Pons (tissue), 1 donor: ENCODE data around the gene PAQR9.

ENCODE experiments used
- DNase-seq: peaks from one replicate; pipeline ENCODE4 v3.0.0-alpha.2; 2016; ENCODE audit warnings: low spot score

PAQR9 gene

DNA sequence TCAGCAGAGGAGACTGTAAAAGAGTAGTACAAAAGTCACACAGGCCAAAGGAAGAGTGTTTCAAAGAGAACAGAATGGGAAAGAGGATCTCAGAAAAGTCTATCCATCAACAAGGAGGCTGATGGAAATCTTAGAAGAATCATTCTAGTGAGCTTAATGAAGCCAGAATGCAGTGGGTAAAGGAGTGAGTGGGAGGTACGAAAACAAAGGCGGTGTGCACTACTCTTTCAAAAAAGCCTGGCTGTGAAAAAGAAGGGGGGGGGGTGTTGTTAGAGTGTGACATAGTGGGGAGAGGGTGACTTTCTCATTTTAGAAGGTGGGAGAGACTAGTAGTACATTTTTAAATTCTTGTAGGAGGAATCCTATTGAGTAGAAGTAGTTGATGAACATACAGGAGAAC lies 11.7 kb downstream of the PAQR9 start:
- no peak for DNase-seq

DNA sequence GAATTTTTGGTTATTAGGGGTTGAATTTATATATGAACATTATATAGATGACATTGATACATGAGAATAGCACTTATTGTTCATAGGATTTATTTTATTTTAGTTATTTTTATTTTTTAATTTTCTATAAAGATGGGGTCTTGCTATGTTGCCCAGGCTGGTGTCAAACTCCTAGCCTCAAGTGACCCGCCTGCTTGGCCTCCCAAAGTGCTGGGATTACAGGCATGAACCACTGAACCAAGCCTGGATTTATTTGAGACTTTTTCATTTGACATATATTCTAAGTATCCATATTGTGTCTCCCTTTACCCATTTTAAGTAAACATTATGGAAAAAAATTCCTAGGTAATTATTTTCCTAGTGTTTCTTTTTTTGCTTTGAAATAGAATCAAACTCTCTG lies 12.5 kb downstream of the PAQR9 start:
- DNase-seq: no peak

DNA sequence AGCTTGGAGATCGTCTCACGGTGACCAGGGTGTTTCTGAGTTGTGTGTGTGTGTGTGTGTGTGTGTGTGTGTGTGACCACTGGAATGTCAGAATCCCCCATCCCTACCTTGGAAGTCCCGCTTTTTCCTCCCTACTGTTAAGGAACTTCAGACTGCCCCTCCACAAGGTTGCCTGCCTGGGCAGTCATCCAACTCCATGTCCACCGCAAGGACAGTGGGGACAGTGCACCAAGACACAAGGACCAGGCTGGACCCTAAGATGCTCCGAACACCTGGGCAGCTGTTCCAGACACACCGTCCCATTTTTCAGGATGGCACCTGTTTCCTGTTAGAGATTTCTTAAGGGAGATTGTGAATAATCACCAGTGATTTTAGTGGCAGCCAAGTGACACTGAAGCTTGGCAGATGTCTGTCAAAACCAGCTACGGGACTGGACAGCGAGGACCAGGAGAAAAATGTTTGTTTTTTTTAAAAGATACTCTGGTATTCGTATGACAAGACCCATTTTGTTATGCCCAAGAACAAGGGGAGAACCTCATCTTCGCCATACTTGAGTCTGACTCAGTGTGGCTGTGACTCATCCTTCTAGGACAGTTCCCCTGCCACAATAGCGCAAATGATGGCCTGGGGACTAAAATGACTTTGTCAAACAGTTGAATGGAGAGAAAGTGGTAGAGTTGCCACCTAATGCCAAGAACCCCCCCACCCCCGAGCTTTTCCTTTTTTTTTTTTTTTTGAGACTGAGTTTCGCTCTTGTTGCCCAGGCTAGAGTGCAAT lies 15.5 kb downstream of the PAQR9 start:
- no peak for DNase-seq

DNA sequence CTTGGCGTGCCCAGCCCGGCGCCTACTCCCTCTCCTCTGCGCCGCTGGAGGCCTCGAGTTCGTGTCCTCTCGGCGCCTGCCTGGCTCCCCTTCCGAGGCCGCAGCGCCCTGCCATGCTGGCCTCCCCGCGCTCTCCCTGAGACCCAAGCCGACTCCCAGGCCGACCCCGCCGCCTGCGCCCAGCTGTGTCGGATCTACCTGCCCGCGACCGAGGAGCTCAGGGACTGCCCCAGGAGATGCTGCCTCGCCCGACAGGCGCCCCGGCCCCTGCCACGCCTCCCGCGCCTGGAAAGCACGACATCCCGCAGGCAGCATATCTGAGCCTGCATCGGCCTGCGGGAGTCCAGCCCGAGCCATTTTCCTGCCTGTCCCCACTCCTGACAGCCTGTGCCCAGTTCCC lies 16.1 kb downstream of the PAQR9 start:
- no peak for DNase-seq

GRCh38 chr3:142946861-142947260 lies 16.6 kb downstream of the PAQR9 start:
- DNase-seq: no peak

- no peak for DNase-seq
Measured at GRCh38 chr3:142945023-142945422, 18.5 kb downstream of the PAQR9 start.

DNA sequence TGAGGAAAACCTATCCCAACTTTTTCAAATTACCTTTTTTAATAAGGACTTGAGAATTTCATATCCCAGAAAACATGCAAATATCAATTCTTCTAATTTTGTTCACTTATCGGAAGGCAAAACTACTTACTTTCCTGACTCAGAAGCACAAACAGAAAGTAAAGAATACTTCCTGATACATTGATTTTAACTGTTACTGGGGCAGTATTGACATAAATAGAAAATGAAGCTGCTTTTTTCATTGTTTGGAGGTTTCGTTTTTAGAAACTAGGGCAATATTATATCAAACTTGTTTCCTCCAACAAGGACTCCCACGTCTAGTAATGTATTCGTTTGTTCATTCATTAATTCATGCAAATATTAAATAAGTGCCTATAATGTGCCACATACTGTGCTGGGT lies 19.1 kb downstream of the PAQR9 start:
- no peak for DNase-seq

DNA sequence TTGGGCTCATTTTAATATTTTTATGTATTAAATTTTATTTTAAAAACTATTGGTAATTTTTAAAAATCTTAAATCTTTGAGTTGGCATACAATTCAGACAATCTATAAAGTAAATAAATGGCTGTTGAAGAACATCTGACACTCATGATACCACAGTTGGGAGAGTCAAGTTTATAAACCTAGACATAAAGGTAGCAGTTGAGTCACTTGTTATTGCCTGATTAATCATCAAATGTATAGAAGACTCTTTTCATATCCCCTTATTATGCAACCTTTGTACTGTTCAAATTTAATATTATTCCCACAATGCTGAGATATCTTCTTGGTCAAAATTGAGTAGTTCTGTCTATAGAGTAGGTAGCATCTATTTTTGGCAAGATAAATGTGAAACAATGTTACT lies 19.6 kb downstream of the PAQR9 start:
- DNase-seq: no peak

DNA sequence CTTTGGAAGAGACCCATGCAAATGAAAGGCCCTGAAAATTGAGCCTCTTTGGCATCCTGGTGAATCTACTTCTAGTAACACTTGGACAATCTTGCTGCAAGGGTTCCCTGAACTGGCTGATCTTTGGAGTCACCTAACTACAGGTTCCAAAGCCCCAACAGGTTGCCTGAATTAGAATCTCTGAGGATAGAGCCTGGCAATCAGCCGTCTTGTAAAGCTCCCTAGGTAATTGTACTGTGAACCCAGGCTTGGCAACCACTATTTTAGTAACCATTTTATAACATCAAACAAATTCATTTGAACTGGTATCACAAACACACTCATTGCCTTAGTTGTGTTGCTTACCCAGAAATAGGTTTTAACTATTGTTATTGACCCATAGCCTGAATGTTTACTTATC lies 20.1 kb downstream of the PAQR9 start:
- DNase-seq: no peak

- DNase-seq: no peak
Measured at GRCh38 chr3:142941373-142942123, 21.9 kb downstream of the PAQR9 start.

GRCh38 chr3:142940472-142940871 lies 23.0 kb downstream of the PAQR9 start:
- no peak for DNase-seq

GRCh38 chr3:142940000-142940399 lies 23.5 kb downstream of the PAQR9 start:
- no peak for DNase-seq

GRCh38 chr3:142935963-142936362 lies 27.5 kb downstream of the PAQR9 start:
- no peak for DNase-seq

DNA sequence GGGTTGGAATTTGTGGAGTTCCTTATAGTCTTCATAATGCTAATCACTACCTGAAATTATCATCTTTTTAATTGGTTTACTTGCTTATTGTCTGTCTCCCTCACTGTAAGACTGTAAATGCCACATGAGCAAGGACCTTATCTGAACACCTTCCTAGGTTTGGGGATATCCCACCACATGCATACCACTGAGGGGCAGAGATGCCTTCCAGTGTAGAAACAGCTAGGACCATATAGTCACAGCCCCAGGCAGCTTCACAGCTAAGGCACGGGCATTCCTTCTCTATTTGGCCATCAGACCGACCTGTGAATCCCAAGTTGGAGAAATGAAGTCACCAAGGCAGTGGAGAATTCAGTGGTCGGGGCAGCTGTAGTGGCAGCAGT lies 28.6 kb downstream of the PAQR9 start:
- no peak for DNase-seq

DNA sequence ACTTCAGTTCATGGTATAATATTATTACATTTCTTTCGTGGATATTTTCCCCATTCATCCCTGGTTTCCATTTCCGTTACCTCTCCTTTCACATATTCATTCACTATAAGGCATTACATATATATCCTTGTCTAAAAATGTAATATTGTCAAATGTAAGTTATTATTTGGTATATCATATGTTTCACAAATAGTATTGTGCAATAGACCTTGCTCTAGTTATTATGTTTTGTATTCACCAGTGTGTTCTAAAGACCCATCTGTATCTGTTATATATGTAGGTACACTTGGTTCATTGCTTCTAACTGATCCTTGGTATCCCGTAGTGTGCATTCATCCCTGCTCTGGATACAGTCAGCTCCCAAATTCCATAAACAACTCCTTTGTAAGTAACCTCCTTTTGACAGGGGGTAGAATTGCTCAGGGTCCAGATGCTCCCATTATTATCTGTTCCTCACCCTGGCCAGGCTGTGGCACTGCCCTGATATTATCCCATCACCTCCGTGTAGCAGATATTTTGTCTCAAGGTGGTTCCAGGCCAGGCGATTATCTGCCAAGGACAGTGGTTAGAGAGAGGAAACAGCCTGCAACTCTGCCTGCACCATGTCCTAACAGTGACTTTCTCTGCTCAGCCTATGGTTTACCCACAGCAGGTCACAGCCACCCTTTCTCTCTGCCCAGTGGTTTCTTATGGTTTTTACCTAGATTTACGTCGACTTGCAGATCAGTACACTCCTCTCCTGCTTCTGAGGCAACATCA lies 29.2 kb downstream of the PAQR9 start:
- DNase-seq: no peak

- DNase-seq: no peak
Measured at GRCh38 chr3:142931222-142931621, 32.3 kb downstream of the PAQR9 start.

DNA sequence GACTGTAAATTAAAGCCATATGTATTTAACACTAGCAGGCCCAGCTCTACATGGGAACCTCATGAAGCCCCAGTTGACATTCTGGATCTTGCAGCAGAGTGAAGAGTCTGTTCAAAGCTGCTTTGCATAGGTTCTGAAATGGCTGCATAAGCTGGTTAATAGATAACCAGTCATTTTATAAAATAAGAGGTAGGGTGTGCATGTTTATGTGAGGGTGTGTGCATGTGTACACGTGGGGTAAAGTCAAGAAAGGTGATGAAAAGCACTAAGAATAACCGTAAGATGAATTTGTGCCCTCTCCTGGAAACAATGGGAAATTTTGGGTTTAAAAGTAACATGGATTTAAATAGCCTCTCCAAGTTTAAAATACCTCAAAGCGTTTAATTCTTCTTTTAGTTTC lies 33.0 kb downstream of the PAQR9 start:
- DNase-seq: no peak

DNA sequence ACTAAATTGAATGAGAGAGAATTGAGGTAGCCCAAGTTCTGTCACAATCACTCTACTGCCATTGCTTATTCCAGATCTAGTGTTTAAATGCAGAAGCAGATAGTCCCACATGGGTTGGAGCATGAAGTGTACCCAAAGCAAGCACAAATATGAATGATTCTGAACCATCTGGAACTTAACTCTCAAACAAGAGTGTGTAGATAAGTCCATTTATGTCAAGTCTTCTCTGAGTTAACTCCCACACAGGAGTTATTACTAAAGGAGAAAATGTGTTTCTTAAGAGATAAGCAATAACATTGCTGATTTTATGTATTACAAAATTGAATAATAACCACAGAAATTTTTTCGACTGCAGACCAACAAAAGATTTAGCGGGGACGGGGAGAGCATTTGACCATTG lies 33.6 kb downstream of the PAQR9 start:
- DNase-seq: no peak

GRCh38 chr3:142929109-142929508 lies 34.4 kb downstream of the PAQR9 start:
- no peak for DNase-seq

DNA sequence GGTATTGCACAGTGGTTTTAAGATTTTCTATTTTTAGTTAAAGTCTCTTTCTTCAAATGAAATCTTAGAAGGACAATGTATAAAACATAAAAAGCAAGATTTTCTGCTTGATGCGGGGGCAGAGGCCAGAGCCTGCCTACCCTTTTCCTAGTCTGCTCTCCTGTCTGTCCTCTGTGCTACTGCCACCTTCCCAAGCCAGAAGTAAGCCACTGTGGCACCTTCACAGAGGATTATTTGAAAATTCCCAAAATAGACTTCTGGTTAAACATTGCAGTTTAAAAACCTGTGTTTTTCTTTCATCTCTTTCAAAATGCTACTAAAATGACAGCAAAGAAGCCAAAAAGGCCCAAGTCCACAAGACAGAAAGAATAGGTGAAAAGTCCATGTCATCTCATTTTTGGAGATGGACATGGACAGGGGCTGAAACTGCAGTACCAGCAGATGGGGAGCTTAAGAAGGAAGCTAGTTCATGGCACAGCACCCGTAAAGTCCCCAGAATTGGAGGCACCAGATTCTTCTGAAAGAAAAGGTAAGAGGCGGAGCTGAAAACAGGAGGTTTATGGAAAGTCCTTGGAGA lies 37.0 kb downstream of the PAQR9 start:
- DNase-seq: no peak

GRCh38 chr3:142925140-142925539 lies 38.3 kb downstream of the PAQR9 start:
- DNase-seq: no peak

GRCh38 chr3:142923694-142924093 lies 39.8 kb downstream of the PAQR9 start:
- no peak for DNase-seq

DNA sequence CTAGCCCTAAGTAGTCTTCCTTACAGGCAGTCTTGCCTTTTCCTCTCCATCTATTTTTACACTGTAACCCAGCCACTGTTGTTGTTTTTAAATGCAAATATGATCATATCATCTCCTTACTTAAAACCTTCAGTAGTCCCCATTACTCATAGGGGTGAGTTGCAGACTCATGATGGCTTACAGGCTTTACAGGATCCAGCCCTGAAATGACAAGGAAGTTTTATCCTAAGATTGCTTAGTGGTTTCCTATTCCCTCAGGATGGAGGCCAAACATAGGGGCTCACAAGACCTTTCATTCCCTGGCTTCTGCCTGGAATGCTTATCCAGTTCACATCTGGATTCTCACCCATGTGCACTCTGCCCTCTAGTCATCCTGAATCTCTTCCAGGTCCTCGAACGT lies 46.9 kb downstream of the PAQR9 start:
- no peak for DNase-seq
